Activated T-cell treated with anti-CD3 and anti-CD28 coated beads for 48 hours (primary cell): Measurements from ENCODE around the gene LMBRD2.
"Not testable (repeated sequence)": the region's sequence is repeated elsewhere in the genome, so short reads cannot be mapped to it uniquely, and the experiment has no call there.

Experiments
- DNase-seq: peaks from one replicate; pipeline ENCODE4 v3.0.0-alpha.2; 2020; ENCODE audit warnings: low read depth

LMBRD2 gene

DNA sequence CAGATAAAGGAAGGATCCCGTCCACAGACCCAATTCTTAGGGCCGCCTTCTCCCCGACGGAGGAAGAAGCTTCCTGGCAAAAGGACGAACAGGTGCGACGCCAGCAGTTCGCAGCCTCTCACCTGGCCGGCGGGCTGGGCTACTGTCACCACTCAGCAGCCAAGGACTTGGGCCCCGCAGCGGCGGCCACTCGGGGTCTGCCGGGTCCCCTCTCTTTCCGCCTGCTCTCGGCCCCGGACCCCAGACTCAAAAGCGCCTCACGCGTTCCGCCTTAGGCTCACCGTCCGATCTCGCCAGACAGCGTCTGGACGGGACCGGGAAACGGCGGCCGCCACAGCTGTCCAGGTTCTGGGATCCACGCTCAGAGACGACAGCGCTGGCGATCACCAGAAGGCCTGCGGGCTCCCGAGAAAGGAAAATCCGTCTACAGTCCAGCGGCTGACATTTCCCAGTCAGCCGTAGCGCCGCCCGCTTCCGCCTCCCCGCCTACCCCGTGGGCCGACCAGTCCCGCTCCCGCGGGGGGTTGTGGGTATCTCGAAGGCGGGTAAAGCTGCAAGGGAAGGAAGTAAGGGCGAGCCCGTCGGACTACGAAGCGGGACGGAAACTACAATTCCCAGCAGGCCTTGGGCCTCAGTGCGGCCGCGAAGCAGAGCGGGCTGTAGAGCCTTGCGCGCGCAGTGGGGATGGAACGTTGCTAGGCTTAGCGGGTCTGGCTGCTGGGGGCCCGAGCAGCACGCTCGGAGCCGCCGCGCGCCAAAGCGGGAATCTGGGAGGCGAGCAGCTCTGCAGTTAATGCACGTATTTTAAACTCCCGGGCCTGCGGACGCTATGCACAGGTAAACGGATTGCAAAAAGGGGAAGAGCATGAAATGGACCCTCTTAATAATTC, at the start of gene LMBRD2, which contains the start of gene SKP2:
LMBRD2 (minus strand) TSS at position 454 of the 890 bp plus-strand sequence. CDS start 8,538 bp downstream, outside the sequence.
SKP2 (plus strand) TSS at position 678 of the 890 bp plus-strand sequence; CDS start at position 830, 152 bp downstream.
- peak; percentile 95 for DNase-seq

DNA sequence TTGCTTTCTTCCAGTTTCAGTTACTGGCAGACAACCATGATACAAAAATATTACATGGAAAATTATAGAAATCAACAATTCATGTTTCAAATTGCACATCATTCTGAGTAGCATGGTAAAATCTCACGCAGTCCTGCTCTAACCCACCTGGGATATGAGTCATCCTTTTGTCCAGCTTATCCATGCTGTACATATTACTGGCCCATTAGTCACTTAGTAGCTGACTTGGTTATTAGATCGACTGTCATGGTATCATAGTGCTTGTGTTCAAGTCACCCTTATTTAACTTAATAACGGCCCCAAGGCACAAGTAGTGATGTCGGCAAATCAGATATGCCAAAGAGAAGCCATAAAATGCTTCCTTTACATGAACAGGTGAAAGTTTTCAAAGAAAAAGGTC, 48.8 kb upstream of the LMBRD2 start:
- no peak for DNase-seq

DNA sequence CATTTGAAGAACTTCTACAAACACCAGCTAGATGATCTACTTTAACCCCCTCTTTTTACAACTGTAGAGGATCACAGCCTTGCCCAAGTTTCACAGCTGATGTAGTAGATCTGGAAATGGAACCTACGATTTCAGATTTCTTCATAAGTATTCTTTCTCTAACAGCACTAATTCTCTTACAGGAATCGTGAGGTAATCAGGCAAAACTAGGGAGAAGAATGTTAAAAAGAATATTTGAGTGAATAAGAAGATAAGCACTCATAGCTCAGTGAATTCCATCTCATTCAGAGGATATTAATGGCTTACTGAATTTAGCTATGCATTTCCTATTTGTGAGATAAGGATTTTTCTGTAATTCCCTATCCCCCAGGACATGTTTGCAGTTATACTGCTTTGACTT, 47.9 kb upstream of the LMBRD2 start:
- no peak for DNase-seq

DNA sequence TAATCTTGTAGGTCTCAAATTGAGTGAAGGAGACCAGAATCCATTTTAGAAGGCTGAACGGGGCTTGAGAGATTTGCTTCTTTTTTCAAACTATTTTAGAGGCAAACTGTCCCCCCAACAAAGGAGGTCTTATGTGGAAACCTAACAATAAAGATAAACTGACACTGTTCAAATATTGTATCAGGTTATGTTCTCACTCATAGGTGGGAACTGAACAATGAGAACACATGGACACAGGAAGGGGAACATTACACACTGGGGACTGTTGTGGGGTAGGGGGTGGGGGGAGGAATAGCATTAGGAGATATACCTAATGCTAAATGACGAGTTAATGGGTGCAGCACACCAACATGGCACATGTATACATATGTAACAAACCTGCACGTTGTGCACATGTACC, 47.1 kb upstream of the LMBRD2 start:
- not testable (repeated sequence) for DNase-seq

DNA sequence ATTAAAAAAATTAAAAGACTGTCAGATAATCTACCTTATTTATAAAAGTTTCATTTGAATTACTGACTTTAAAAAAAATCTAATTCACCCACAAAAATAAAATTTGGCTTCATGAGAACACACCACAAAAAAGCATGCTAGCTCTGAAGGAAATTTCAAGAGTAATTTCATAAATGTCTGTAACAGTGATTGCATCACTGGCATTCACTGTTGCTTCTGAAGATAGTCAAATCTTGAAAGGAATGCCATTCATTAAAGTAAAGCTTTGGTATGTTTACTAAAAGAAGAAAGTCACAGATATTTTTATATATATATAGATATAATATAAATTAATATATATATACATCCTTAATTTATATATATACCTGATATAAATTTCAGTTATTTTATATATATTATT, 46.6 kb upstream of the LMBRD2 start:
- DNase-seq = no peak

DNA sequence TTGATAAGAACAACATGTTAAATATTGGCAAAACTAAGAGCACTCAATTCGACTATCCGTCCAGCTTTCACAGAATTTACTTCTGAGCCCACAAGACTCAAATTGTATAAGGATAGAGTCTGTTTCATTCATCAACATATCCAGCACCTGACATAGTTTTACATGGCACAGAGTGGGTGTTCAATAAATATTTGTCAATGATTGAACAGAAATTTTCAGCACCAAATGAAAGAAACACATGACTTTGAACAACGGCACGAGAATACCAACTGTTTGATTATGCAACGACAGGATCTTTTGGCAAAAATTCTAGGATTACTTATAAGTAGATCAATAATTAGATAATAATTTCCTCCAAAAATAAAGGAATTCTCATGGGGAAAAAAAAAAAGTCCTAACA, 42.1 kb upstream of the LMBRD2 start:
- no peak for DNase-seq

DNA sequence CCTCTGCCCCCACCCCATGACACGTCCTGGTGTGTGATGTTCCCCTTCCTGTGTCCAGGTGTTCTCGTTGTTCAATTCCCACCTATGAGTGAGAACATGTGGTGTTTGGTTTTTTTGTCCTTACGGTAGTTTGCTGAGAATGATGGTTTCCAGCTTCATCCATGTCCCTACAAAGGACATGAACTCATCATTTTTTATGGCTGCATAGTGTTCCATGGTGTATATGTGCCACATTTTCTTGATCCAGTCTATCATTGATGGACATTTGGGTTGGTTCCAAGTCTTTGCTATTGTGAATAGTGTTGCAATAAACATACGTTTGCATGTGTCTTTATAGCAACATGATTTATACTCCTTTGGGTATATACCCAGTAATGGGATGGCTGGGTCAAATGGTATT, 32.7 kb upstream of the LMBRD2 start:
- not testable (repeated sequence) for DNase-seq

DNA sequence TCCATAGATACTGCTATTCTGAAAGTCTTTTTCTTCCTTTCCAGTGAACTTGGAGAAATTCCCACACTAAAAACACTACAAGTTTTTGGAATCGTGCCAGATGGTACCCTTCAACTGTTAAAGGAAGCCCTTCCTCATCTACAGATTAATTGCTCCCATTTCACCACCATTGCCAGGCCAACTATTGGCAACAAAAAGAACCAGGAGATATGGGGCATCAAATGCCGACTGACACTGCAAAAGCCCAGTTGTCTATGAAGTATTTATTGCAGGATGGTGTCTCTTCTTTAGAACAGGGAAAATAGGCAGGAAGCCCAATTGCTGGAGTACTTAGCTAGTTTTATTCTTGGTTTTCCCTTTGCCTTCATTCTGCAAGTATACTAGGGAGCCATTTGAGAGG, 30.1 kb upstream of the LMBRD2 start:
- no peak for DNase-seq

DNA sequence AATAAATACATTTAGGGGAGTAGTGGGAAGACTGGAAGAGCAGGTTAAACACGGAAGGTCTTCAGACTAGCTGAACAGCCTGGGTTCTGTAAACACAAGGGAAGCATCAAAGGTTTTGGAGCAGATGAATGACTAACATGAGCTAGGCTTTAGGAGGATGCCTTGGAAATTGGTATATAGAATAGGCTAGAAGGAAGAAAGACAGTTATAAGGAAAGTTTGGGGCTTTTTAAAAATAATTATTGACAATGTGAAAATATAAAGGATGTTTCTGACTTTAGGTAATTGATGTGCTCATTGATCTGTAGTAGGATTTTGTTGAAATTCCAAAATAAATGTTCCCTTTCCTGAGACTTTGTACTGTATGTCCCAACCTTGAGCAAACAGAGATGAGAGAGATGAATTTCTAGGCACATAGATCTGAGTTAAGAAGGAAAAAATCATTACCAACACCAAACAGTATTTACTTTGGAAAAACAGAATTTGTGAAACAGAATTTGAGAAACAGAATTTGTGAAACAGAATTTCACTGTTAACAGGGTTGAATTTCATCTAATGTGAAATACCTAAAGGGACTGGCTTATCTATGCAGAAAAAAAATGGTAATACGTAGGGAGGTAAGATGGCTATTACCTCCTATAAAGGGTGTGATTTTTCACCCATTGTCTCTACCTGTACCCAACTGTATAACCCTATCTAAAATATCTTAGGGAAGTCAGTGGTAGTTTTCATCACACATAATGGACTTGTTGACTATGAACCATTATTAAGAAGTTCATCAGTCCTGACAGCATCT, 29.1 kb upstream of the LMBRD2 start:
- no peak for DNase-seq

DNA sequence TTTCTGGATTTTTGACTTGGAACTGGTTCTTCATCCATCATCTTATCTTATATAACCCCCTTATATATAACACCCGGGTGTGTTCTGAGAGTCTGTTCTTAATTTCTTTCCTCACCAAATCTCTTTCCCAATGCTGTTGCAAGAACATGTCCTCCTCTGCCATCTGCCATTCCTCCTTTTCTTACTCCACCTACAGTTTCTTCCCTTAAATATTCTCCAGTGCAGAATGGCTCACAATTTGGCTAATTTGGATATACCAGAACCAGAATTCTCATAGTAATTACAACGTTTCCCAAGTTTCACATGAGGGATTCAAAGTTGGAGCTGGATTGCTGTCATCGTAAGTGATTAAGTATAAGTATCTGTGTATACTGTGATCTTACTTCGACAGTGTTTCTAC, 28.3 kb upstream of the LMBRD2 start:
- no peak for DNase-seq

DNA sequence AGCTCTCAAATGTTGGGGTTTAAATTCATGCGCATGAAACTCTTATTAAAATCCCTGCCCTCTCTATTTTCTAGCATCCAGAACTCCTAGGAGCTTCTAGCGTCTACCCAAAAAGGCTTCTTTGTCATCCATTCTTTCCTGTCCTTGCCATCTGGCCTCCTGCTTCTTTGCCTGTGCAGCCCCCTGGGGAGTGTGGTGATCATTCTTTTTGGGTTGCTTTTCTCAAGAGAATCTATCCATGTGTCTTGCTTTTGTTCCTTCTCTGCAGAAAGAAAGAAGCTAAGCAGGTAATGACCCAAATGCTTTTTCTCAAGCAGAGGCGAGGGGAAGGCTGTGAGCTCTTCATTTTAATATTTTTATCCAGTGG, 26.8 kb upstream of the LMBRD2 start:
- DNase-seq = no peak

DNA sequence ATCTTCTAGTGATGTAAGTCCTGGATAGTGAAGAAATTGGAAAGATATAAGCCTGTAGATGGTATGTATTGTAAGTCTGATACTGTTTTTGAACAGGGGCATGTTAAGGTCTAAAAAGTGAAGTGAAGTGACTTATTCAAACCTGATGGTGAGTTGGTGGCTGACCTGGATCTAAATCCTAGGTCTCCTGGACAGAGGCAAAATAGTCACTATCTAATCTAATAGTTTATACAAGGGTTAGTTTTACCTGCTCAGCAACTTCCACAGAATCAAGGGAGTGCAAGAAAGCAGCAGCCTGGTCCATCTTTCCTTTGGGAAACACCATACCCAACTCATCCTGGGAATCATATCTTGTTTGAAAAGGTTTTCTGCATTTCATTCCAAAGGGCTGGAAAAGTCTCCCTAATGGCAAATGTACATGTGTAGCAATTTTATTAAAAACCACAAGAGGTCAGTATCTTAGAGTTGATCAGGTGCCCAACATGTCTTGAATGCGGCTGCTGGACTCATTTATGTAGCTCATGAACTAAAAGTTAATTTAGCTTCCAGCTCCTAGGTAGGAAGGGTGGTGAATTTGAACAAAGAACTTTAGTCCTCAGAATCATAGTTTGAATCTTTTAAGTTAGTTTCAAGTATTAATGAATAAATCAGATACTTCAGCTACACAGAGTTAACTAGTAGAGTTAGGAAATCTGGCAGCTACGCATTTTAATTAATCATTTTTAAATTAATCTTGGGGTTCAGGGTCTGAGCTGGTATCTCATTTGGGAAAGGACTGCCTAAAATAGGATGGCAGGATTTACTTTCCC, 26.2 kb upstream of the LMBRD2 start:
- DNase-seq = no peak

DNA sequence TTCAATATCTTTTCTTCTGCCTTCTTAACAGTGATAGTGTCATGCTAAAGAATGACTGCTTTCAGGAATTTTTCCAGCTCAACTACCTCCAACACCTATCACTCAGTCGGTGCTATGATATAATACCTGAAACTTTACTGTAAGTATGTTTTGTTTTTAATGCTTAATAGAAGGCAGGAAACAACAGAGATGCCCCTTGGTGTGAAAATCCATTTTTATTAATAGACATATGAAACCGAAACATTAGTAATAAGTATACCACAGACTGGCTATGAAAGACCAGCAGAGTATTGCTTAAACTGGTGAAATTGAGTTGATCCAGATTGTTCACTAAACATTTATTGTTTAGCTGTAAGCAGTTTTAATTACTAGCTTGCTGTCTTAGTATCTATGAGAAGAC, 25.5 kb upstream of the LMBRD2 start:
- no peak for DNase-seq

DNA sequence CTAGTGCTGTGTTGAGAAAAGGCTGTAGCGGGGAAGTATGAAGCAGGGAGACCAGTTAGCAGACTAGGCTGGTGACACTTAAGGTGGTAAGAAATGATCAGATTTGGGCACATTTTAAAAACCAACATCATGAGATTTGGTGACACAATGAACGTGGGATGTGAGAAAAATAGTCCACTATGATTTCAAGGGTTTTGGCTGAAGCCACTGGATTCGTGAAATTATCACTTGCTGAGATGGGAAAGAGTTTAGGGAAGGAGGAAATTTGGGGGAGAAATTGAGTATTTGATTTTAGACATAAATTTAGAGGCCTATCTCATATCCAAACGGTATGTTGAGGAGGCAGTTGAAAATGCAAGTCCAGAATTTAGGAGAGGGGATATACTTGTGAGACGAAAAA, 23.4 kb upstream of the LMBRD2 start:
- DNase-seq = no peak

DNA sequence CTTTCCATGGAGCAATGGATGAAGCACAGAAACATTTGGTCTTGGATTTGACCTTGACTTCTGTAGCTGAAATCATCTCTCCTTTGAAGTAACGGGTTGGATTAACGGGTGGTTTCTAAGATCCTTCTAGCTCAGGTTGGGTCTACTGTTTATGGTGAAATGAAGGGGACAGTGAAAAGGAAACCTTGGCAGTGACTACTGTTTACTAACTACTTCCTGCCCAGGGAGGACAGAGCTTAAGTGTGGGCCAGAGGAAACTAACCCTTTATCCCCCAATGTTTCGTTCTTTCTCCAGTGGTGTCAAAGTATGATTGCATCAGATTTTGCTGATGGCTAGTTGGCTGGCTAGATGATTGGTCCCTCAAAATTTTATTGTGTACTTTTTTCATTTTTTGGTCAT, 22.4 kb upstream of the LMBRD2 start:
- no peak for DNase-seq

DNA sequence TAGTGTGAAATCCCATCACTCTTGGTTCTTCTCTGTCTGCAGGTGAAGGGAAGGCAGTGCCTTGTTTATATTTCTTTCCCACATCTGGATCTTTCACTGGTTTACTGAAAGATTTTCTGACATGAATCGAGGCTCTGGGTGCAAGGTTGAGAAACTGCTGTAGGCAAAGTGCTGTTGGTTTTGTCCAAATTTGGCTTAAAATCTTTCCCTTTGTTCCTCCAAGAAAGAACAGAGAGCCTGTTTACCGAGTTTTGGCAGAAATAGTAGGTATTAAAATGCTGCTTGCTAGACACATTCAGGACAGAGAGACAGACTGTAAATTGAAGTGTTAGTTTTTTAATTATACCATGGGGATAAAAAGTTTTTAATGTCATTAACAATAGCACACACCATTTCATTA, 21.7 kb upstream of the LMBRD2 start:
- DNase-seq = no peak

DNA sequence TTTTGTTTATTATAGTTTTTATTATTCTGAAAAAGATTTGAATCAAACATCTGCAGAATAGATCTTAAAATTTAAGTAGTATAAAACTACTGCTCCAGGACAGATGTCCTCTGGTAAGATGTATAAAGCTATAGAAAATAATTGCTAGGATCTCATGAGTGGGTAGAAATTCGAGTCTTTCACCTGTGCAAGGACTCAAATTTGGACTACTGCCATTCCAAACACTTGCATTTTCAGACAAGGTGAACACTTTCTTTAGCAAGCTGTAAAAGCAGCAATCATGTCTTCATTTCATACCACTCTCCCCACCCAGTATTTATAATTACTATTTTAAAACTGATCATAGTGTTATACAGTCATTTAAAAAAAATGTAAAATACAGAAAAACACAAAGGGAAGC, 20.9 kb upstream of the LMBRD2 start:
- no peak for DNase-seq

DNA sequence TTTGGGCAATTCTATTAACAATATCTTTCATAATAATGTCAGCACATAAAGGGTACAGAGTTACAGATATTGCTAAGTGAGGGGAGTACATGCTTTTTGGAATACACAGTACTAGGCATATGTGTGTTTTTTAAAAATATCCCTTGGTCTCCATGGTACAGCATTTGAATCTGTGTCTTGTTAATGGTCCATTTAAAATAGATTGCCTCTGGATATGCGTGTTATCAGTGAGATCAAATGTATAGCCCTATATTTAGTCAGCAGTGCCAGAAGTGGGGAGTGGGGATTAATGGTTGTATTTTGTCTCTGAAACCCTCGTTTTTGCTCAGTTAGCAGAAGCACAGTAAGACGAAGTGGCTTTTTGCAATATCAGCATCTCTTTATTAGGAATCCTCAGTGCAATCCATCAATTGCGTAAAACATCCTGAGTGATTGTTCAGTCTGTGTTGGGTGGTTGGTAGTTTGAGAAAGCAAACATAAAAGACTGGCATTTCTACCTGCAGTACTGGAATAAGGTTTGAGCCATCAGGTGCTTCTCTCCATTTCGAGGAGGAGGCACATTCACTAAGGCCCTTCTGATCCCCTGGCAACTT, 19.2 kb upstream of the LMBRD2 start:
- DNase-seq = no peak

DNA sequence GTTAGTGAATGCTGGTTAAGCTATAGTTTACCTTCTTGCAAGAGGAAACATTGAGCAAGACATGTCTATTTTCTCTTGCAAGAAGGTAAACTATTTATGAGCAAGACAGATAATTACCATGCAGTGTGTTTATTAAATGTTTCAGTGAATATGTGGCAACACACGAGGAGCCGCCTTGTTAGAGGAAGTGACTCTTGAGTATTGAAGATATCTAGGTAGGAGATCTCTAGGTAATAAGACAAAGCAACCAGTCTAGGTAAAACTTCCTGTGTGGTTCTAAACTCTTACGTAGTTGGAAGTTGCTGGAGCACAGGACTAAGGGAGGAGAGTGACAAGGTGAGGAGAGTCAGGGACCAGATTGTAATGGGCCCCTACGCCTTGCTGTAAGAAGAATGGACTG, 17.1 kb upstream of the LMBRD2 start:
- no peak for DNase-seq

DNA sequence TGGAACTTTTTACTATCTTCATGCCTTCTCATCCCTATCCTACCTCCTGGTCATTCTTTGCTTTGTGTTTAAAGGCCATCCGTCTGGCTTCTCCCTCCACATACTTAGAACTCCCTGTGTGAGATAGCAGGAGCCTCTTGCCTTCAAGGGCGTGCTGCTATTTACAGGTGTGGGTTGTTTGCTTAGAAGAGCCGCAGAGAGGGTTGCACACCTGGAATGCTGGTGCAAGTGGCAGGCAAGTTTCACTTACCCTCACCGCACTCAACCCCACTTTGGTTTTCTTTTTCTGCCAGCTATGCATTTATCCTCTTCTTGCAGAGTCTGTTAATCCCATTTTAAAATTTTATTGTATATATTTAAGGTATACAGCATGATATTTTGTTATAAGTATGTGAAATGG, 12.8 kb upstream of the LMBRD2 start:
- DNase-seq = no peak

DNA sequence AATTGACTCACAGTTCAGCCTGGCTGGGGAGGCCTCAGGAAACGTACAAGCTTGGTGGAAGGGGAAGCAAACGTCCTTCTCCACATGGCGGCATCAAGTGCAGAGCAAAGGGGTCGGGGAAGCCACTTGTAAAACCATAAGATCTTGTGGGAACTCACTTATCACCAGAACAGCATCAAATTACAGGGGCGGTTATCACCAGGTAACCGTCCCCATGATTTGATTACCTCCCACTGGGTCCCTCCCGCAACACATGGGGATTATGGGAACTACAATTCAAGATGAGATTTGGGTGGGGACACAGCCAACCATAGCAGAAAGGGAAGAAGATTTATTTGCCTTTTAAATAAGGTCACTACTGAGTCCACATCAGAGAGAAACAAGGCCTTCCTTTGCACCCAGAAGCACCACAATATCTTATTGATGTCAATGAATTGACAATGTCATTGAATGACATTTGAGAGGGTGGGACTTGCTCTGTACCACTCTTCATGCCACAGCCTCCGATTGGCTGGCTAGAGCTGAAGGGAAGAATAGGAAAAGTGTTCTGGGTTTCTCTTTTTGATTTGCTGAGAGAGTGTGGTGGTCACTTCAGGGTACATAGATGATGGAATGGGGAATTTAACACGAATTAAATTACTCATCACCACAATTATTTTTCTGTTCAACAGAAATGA, 11.3 kb upstream of the LMBRD2 start:
- no peak for DNase-seq
